ENCODE data around the gene SULT2B1. TPM values are rescaled to one million over a fixed set of nuclear protein-coding genes. Genes with fewer than 3 reads are reported as not detected.

SULT2B1 gene
- total and polyA plus RNA-seq, 2 experiments from 2014 or later = 0.79 TPM; not detected in 1

- Histone ChIP-seq H3K27ac (peak overlapping the region; percentile 78), H3K27me3 (no peaks in the 10 kb centered on the region), H3K9me3 (ENCODE audit: low read depth) (no peaks in the 10 kb centered on the region), H3K4me3 (peak overlapping the region; percentile 43), H3K79me2 (peaks cover 5% of the 10 kb centered on the region), H3K4me1 (ENCODE audit: insufficient read depth) (peaks cover 21% of the 10 kb centered on the region), H4K20me1 (ENCODE audit: insufficient read depth, poor library complexity, severe bottlenecking) (no peaks in the 10 kb centered on the region), H3K4me2 (peak overlapping the region; percentile 76), H3K9me2 (replicated peaks; ENCODE audit: insufficient read depth) (no peaks in the 10 kb centered on the region), H2AFZ (peak overlapping the region; percentile 22), H3K36me3 (replicated peaks; ENCODE audit: insufficient read depth, low read depth) (no peaks in the 10 kb centered on the region)
- DNase-seq (ENCODE audit: low spot score) = peak; percentile 60
- WGBS (ENCODE audit: low lambda C conversion rate, missing lambda C conversion rate) = 8% methylated on average over 31 of the region's 35 CpGs
- TF ChIP-seq EZH2phosphoT487 (IDR thresholded peaks at IDR 0.05; ENCODE audit: low read depth, severe bottlenecking, unreplicated experiment) (no peak), CTCF (IDR thresholded peaks at IDR 0.05; ENCODE audit: poor library complexity) (no peak), EZH2 (IDR thresholded peaks at IDR 0.05; ENCODE audit: borderline replicate concordance) (no peak)
Observed at GRCh38 chr19:48635966-48636858, 84.2 kb downstream of the SULT2B1 start.

GRCh38 chr19:48636859-48637448 lies 85.0 kb downstream of the SULT2B1 start, which contains the start of gene DBP:
Gene DBP (minus strand): TSS chr19:48637379. CDS start chr19:48636994, 385 bp downstream.
- Histone ChIP-seq H3K4me3 (peak within 1 kb of the TSS; percentile 23), H2AFZ (peak within 1 kb of the TSS; percentile 43), H3K4me2 (peak within 1 kb of the TSS; percentile 76), H3K4me1 (ENCODE audit: insufficient read depth) (peaks cover 20% of the 10 kb centered on the region), H3K9me3 (ENCODE audit: low read depth) (no peaks in the 10 kb centered on the region), H3K79me2 (peaks cover 5% of the 10 kb centered on the region), H3K9me2 (replicated peaks; ENCODE audit: insufficient read depth) (no peaks in the 10 kb centered on the region), H3K27ac (peak within 1 kb of the TSS; percentile 96), H4K20me1 (ENCODE audit: insufficient read depth, poor library complexity, severe bottlenecking) (no peaks in the 10 kb centered on the region), H3K27me3 (no peaks in the 10 kb centered on the region), H3K36me3 (replicated peaks; ENCODE audit: insufficient read depth, low read depth) (no peaks in the 10 kb centered on the region)
- DNase-seq (ENCODE audit: low spot score) = peak; percentile 67
- 2% methylated on average over 39 of the region's 40 CpGs for WGBS (ENCODE audit: low lambda C conversion rate, missing lambda C conversion rate)
- no peak for TF ChIP-seq EZH2phosphoT487 (IDR thresholded peaks at IDR 0.05; ENCODE audit: low read depth, severe bottlenecking, unreplicated experiment)
- TF ChIP-seq CTCF (IDR thresholded peaks at IDR 0.05; ENCODE audit: poor library complexity) = peak; percentile 18

GRCh38 chr19:48637449-48637947 lies 85.5 kb downstream of the SULT2B1 start:
- H3K4me2 ChIP-seq = peak overlapping the region; percentile 76
- DNase-seq (ENCODE audit: low spot score) = peak; percentile 99
- no peaks in the 10 kb centered on the region for H3K9me2 ChIP-seq (replicated peaks; ENCODE audit: insufficient read depth)
- no peaks in the 10 kb centered on the region for H3K27me3 ChIP-seq
- H3K79me2 ChIP-seq = peaks cover 5% of the 10 kb centered on the region
- no peaks in the 10 kb centered on the region for H4K20me1 ChIP-seq (ENCODE audit: insufficient read depth, poor library complexity, severe bottlenecking)
- no peaks in the 10 kb centered on the region for H3K9me3 ChIP-seq (ENCODE audit: low read depth)
- H2AFZ ChIP-seq = peak overlapping the region; percentile 43
- no peak for TF ChIP-seq CTCF (IDR thresholded peaks at IDR 0.05; ENCODE audit: poor library complexity)
- TF ChIP-seq EZH2 (IDR thresholded peaks at IDR 0.05; ENCODE audit: borderline replicate concordance) = no peak
- TF ChIP-seq EZH2phosphoT487 (IDR thresholded peaks at IDR 0.05; ENCODE audit: low read depth, severe bottlenecking, unreplicated experiment) = no peak
- under 1% methylated on average over 30 of the region's 38 CpGs for WGBS (ENCODE audit: low lambda C conversion rate, missing lambda C conversion rate)
- H3K4me3 ChIP-seq = no peak overlapping the region
- peaks cover 20% of the 10 kb centered on the region for H3K4me1 ChIP-seq (ENCODE audit: insufficient read depth)
- H3K36me3 ChIP-seq (replicated peaks; ENCODE audit: insufficient read depth, low read depth) = no peaks in the 10 kb centered on the region
- H3K27ac ChIP-seq = peak overlapping the region; percentile 96
